ENCODE measurements around the gene PHYHD1. TPM values are rescaled to one million over a fixed set of nuclear protein-coding genes. Genes with fewer than 3 reads are reported as not detected.
A peak's percentile ranks its signal among the peaks of the same experiment; 100 is the strongest.

The PHYHD1 gene
- total and polyA plus RNA-seq, 10 of the 15 experiments (the other 5 are each of a cell fraction or from before 2014, with no cell fraction given), result 0.09 to 0.17 TPM; not detected in 8

GRCh38 chr9:128881884-128882676, 38.7 kb upstream of the PHYHD1 start, which contains the start of the genes KYAT1 and LRRC8A (continued):
- TF ChIP-seq MYC (IDR thresholded peaks at IDR 0.05; ENCODE audit: insufficient read depth, insufficient read length, insufficient replicate concordance, low read length, severe bottlenecking) (no peak), IRF4 (IDR thresholded peaks at IDR 0.05; ENCODE audit: low read depth, low read length) (no peak), E2F8 (IDR thresholded peaks at IDR 0.05; ENCODE audit: low read depth, partially characterized antibody) (peak; percentile 78), BCL11A (IDR thresholded peaks at IDR 0.05; ENCODE audit: low read depth, low read length) (no peak), SRF (IDR thresholded peaks at IDR 0.05; ENCODE audit: low read depth in 2 of 2, low read length in 2 of 2) (peak in 1 of 2 experiments; percentile 83; a peak in 2 of 4 replicates), RB1 (IDR thresholded peaks at IDR 0.05; ENCODE audit: borderline replicate concordance) (peak; percentile 93), RAD21 (IDR thresholded peaks at IDR 0.05; ENCODE audit: insufficient read depth, low read depth, low read length) (no peak), GATAD2B (conservative IDR thresholded peaks at IDR 0.05; ENCODE audit: low read depth) (peak; percentile 85), ZZZ3 (IDR thresholded peaks at IDR 0.05; ENCODE audit: control insufficient read depth, insufficient read length, low read depth) (no peak), POLR2AphosphoS2 (IDR thresholded peaks at IDR 0.05; ENCODE audit: low read depth, low read length) (no peak), ZBTB11 (CRISPR knock-in tag; IDR thresholded peaks at IDR 0.05) (peak; percentile 87), NFYA (IDR thresholded peaks at IDR 0.05; ENCODE audit: borderline replicate concordance, low read depth, low read length) (no peak), GABPA (IDR thresholded peaks at IDR 0.05; ENCODE audit: low read depth) (peak; percentile 87), IRF3 (IDR thresholded peaks at IDR 0.05) (no peak), CBFB (IDR thresholded peaks at IDR 0.05; ENCODE audit: low read depth) (no peak), HDGF (IDR thresholded peaks at IDR 0.05) (0 out of 2 replicates have a peak, but pooled peaks have one; percentile 14), SREBF1 (IDR thresholded peaks at IDR 0.05; ENCODE audit: low read length) (no peak), IKZF1 (conservative IDR thresholded peaks at IDR 0.05) (peak; percentile 91), FOXK2 (IDR thresholded peaks at IDR 0.05) (no peak), POLR2A (IDR thresholded peaks at IDR 0.05; ENCODE audit: low read depth, low read length) (peak; percentile 82), CBX5 (IDR thresholded peaks at IDR 0.05; ENCODE audit: low read depth) (no peak)
